Nephron (organoid): ENCODE measurements around the gene SYT1.

Experiments used
- H3K27ac Mint-ChIP-seq, 3 experiments: 2 replicates each; pipeline ENCODE4 v1.8.0; 2020; ENCODE audit warnings: mixed read lengths in 3 of 3, mild to moderate bottlenecking in 2 of 3, moderate library complexity in 1 of 3
- H3K27me3 Mint-ChIP-seq: 2 replicates; pipeline ENCODE4 v1.8.0; 2021; ENCODE audit warnings: low read depth, mild to moderate bottlenecking, moderate library complexity, mixed read lengths
- H3K36me3 Mint-ChIP-seq: 2 replicates; pipeline ENCODE4 v1.8.0; 2020; ENCODE audit warnings: low read depth, mixed read lengths
- H3K4me1 Mint-ChIP-seq: 2 replicates; pipeline ENCODE4 v1.8.0; 2020; ENCODE audit warnings: mixed read lengths
- H3K4me3 Mint-ChIP-seq, 3 experiments: 2 replicates each; pipeline ENCODE4 v1.8.0; 2020; ENCODE audit warnings: mild to moderate bottlenecking in 3 of 3, mixed read lengths in 3 of 3, moderate library complexity in 2 of 3
- H3K9me3 Mint-ChIP-seq: 2 replicates; pipeline ENCODE4 v1.8.0; 2020; ENCODE audit warnings: mixed read lengths
- CTCF ChIP-seq, 3 experiments: fragments of 200-600 bp; sonication (generic); IDR thresholded peaks; one replicate each; pipeline ENCODE4 v1.5.0; 2021; ENCODE audit warnings: antibody characterized with exemption in 3 of 3; ENCODE audit not compliant: unreplicated experiment in 3 of 3

Gene SYT1

GRCh38 chr12:78929075-78929418 is 64.5 kb downstream of the SYT1 start:
- Mint-ChIP-seq H3K9me3 (no peaks in the 10 kb centered on the region), H3K27me3 (no peaks in the 10 kb centered on the region), H3K4me3 (no peak overlapping the region), H3K4me1 (peaks cover 3% of the 10 kb centered on the region), H3K36me3 (no peaks in the 10 kb centered on the region), H3K27ac (no peak overlapping the region)
- TF ChIP-seq CTCF (IDR thresholded peaks at IDR 0.05; ENCODE audit: unreplicated experiment in 3 of 3), result no peak

GRCh38 chr12:78931466-78931990 is 67.0 kb downstream of the SYT1 start:
- H3K36me3 Mint-ChIP-seq, result no peaks in the 10 kb centered on the region
- no peak overlapping the region for H3K27ac Mint-ChIP-seq
- H3K4me3 Mint-ChIP-seq, result no peak overlapping the region
- no peaks in the 10 kb centered on the region for H3K4me1 Mint-ChIP-seq
- TF ChIP-seq CTCF (IDR thresholded peaks at IDR 0.05; ENCODE audit: unreplicated experiment in 3 of 3), result no peak
- H3K9me3 Mint-ChIP-seq, result no peaks in the 10 kb centered on the region
- no peaks in the 10 kb centered on the region for H3K27me3 Mint-ChIP-seq

- TF ChIP-seq CTCF (IDR thresholded peaks at IDR 0.05; ENCODE audit: unreplicated experiment in 3 of 3), result no peak
- Mint-ChIP-seq H3K4me3 (no peak overlapping the region), H3K36me3 (no peaks in the 10 kb centered on the region), H3K27ac (no peak overlapping the region), H3K27me3 (no peaks in the 10 kb centered on the region), H3K4me1 (no peaks in the 10 kb centered on the region), H3K9me3 (no peaks in the 10 kb centered on the region)
These were observed 68.4 kb downstream of the SYT1 start for GRCh38 chr12:78933014-78933413.

GRCh38 chr12:78938341-78939084 is 73.9 kb downstream of the SYT1 start:
- H3K9me3 Mint-ChIP-seq, result no peaks in the 10 kb centered on the region
- no peak overlapping the region for H3K4me3 Mint-ChIP-seq
- H3K4me1 Mint-ChIP-seq, result no peaks in the 10 kb centered on the region
- no peak overlapping the region for H3K27ac Mint-ChIP-seq
- no peak for TF ChIP-seq CTCF (IDR thresholded peaks at IDR 0.05; ENCODE audit: unreplicated experiment in 3 of 3)
- peaks cover 20% of the 10 kb centered on the region for H3K36me3 Mint-ChIP-seq
- H3K27me3 Mint-ChIP-seq, result no peaks in the 10 kb centered on the region

GRCh38 chr12:78949532-78949931 is 85.0 kb downstream of the SYT1 start:
- Mint-ChIP-seq H3K4me3 (no peak overlapping the region), H3K27me3 (no peaks in the 10 kb centered on the region), H3K9me3 (no peaks in the 10 kb centered on the region), H3K27ac (no peak overlapping the region), H3K36me3 (peaks cover 3% of the 10 kb centered on the region), H3K4me1 (no peaks in the 10 kb centered on the region)
- no peak for TF ChIP-seq CTCF (IDR thresholded peaks at IDR 0.05; ENCODE audit: unreplicated experiment in 3 of 3)
